HAP-1 (cell line): ENCODE data around the gene GLP1R.

Experiments used
- DNase-seq, 2 experiments: peaks; one replicate each; pipeline ENCODE4 v3.0.0-alpha.2; 2016 to 2020; ENCODE audit warnings: low spot score in 2 of 2
- H3K27me3 ChIP-seq: fragments of 250-450 bp; sonication (Bioruptor Pico); 2 replicates; pipeline ENCODE4 v1.5.1; 2020; ENCODE audit warnings: low read depth, mild to moderate bottlenecking, moderate library complexity
- H3K36me3 ChIP-seq: fragments of 250-450 bp; sonication (Bioruptor Pico); replicated peaks from 2 replicates; pipeline ENCODE4 v1.5.1; 2020; ENCODE audit warnings: mild to moderate bottlenecking
- H3K4me1 ChIP-seq: fragments of 250-450 bp; sonication (Bioruptor Pico); 2 replicates; pipeline ENCODE4 v1.5.1; 2020; ENCODE audit warnings: mild to moderate bottlenecking
- H3K4me3 ChIP-seq: fragments of 250-450 bp; sonication (Bioruptor Pico); 2 replicates; pipeline ENCODE4 v1.5.1; 2020; ENCODE audit warnings: mild to moderate bottlenecking, moderate library complexity
- H3K9me3 ChIP-seq: fragments of 250-450 bp; sonication (Bioruptor Pico); 2 replicates; pipeline ENCODE4 v1.5.1; 2020; ENCODE audit warnings: mild to moderate bottlenecking, moderate library complexity
- in situ Hi-C: fragments of 300-500 bp; cut with MboI; formaldehyde crosslinking; loops from 3 replicates; pipeline ENCODE4 v1.14.3; 2020; ENCODE audit warnings: low sequenced_read_pairs, inconsistent platforms, mixed read lengths

The GLP1R gene

DNA sequence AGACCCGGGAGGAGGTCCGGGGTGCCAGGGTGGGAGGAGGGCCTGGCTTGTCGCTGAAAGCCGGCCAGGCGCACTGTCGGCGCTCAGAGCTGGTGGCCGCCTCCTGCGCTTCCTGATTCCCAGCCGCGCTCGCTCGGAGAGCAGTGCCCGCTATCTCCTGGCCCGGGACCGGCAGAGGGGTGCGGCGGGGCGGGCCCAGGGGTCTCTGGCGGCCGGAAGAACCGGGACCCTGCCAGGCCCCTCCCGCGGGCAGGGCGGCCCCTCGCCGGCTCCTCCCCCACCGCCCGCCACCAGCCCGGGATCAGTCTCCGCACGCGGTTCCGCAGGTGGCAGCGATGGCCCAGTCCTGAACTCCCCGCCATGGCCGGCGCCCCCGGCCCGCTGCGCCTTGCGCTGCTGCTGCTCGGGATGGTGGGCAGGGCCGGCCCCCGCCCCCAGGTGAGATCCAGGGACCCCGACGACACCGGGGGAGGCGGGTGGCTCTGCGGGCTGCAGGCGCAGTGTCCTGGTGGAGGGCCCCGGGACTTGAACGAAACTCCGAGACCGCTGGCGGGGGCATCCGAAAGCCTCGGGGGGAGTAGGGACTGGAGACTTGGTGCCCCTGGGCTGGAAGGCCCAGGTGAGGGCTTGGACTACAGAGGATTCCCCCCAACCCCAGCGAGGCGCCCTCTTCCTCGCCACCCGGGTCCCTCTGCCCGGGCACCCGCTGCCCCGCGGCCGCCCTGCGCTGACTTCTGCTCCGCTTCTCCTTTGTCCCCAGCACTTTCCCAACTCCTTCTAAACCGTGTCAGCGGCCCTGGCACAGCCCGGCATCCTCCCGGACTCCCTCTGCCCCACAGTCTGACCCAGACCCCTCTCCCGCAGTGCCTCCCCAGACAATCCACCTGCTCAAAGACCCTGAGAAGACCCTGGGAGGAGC lies at the start of gene GLP1R:
Gene GLP1R, plus strand, starts transcription at position 301 of the 919 bp plus-strand sequence. Its CDS starts 60 bp downstream, at position 361.
- Histone ChIP-seq H3K4me3 (peak within 1 kb of the TSS; percentile 45), H3K36me3 (no peaks in the 10 kb centered on the region), H3K27me3 (no peaks in the 10 kb centered on the region), H3K4me1 (no peaks in the 10 kb centered on the region), H3K9me3 (no peaks in the 10 kb centered on the region)
- peak; percentile 3 to 67 for DNase-seq
- in situ Hi-C loops, result no loop called here

DNA sequence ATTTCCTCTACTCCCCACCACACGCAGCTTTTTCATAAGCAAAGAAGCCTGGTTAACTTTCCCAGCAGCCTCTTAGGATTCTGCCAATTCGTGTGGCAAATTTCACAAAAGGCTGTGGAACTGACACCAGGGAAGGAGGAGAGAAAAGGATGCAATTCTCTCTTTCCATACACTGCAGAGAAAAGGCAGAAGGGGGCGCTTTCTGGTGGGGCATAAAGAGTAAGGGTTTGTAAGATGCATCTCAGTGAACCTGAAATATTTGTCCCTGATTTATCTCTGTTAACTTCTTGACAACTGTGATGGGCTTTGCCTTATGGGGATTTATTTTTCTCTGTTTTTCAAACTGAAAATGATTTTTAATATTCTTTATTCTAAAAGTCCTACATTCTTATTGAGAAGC lies 45.5 kb upstream of the GLP1R start:
- Histone ChIP-seq H3K36me3 (no peaks in the 10 kb centered on the region), H3K4me3 (no peak overlapping the region), H3K9me3 (no peaks in the 10 kb centered on the region), H3K4me1 (no peaks in the 10 kb centered on the region), H3K27me3 (peaks cover 22% of the 10 kb centered on the region)
- DNase-seq, result peak in 1 of 2 experiments; percentile 17
- in situ Hi-C loops, result loop anchor here (10.0 kb wide), 1 partner anchor 302 kb away; no protein-coding TSS in a partner anchor

DNA sequence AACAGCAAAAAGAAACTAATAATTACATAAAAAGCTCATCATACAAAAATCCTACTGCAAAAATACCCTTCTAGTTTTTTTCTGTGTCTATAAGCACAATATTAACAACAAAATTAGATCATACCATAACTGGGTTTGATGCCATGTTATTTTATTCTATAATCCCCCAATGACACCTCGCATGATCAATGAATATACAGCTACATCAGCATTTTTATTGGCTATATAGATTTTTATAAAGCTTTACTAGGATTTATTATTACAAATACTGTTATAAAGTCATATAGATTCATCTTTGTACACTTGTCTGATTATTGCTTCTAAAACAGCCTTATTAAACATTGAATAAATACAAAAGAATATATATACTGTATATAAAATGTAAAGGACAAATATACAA lies 45.1 kb upstream of the GLP1R start:
- DNase-seq, result no peak
- Histone ChIP-seq H3K4me3 (no peak overlapping the region), H3K4me1 (no peaks in the 10 kb centered on the region), H3K27me3 (peaks cover 20% of the 10 kb centered on the region), H3K36me3 (no peaks in the 10 kb centered on the region), H3K9me3 (no peaks in the 10 kb centered on the region)
- in situ Hi-C loops, result loop anchor here (10.0 kb wide), 1 partner anchor 301 kb away; no protein-coding TSS in a partner anchor

DNA sequence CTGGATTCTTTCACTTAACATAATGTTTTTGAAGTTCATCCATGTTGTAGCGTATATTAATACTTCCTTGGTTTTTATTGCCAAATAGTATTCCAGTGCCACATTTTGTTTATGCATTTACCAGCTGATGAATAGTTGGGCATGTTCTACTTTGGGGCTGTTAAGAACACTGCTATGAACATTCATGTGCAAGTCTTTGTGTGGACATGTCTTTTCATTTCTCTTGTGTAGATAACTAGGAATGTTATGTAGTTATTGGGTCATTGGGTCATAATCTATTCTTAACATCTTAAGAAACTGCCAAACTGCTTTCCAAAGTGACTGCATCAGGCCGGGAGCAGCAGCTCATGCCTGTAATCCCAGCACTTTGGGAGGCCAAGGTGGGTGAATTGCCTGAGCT lies 43.8 kb upstream of the GLP1R start:
- Histone ChIP-seq H3K4me3 (no peak overlapping the region), H3K36me3 (no peaks in the 10 kb centered on the region), H3K27me3 (peaks cover 13% of the 10 kb centered on the region), H3K4me1 (no peaks in the 10 kb centered on the region), H3K9me3 (no peaks in the 10 kb centered on the region)
- DNase-seq, result no peak
- in situ Hi-C loops, result loop anchor here (10.0 kb wide), 1 partner anchor 300 kb away; no protein-coding TSS in a partner anchor

DNA sequence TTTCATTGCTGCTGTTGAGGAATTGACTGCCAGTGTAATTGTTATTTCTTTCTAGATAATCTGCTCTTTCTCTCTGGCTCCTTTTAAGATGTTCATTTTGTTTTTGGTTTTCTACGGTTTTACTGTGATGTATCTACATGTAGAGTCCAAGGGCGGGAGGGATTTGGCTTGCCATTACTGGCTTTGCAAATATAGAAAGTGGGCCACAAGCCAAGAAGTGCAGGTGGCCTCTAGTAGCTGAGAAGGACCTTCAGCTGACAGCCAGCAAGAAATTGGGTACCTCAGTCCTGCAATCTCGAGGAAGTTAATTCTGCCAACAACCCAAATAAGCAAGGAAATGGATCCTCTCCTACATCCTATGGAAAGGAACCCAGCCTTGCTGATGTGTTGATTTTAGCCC lies 42.8 kb upstream of the GLP1R start:
- in situ Hi-C loops, result loop anchor here (10.0 kb wide), 1 partner anchor 299 kb away; no protein-coding TSS in a partner anchor
- no peak for DNase-seq
- Histone ChIP-seq H3K9me3 (no peaks in the 10 kb centered on the region), H3K27me3 (peaks cover 6% of the 10 kb centered on the region; the same call in 1 of the 2 replicates), H3K4me1 (no peaks in the 10 kb centered on the region), H3K4me3 (no peak overlapping the region), H3K36me3 (no peaks in the 10 kb centered on the region)

DNA sequence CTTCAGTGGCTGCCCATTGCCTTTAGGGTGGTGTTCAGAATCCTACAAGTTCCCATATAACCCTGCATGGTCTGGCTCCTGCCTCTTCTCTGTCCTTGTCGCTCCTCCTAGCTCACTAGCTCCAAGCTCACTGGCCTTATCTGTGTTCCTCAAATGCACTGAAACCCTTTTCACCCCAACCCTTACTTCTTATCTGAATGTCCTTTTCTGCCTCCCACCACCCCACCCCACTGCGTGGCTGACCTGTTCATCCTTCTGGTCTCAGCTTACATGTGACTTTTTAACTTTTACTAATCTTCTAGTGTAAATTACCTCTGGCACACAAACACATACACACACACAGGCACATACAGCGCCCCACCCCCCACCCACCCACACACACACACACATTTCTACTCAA lies 41.0 kb upstream of the GLP1R start:
- Histone ChIP-seq H3K4me3 (no peak overlapping the region), H3K36me3 (no peaks in the 10 kb centered on the region), H3K4me1 (no peaks in the 10 kb centered on the region), H3K9me3 (no peaks in the 10 kb centered on the region), H3K27me3 (peaks cover 3% of the 10 kb centered on the region; the same call in 1 of the 2 replicates)
- no peak for DNase-seq
- in situ Hi-C loops, result loop anchor here (10.0 kb wide), 1 partner anchor 297 kb away; no protein-coding TSS in a partner anchor

DNA sequence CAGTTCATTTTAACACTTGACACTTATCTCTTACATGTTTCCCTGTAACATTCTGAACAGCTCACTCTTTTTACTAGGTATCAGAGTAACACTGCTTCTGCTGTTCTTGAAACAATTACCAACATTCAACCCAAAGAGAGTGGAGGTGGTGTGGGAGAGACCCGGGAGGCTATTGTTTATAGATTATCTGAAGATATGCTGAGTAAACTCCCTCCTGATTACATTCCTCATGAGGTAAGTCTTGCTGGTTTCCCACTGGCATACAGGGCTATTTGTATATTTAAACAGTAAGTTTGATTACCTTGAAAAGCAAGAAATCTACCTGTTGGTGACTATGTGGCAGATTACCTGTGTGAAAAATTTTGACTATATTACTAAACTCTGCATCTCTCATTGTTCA lies 39.8 kb upstream of the GLP1R start:
- no peaks in the 10 kb centered on the region for H3K9me3 ChIP-seq
- in situ Hi-C loops, result loop anchor here (10.0 kb wide), 1 partner anchor 296 kb away; no protein-coding TSS in a partner anchor
- no peaks in the 10 kb centered on the region for H3K36me3 ChIP-seq
- H3K4me3 ChIP-seq, result no peak overlapping the region
- H3K4me1 ChIP-seq, result no peaks in the 10 kb centered on the region
- DNase-seq, result no peak
- peaks cover 8% of the 10 kb centered on the region for H3K27me3 ChIP-seq

DNA sequence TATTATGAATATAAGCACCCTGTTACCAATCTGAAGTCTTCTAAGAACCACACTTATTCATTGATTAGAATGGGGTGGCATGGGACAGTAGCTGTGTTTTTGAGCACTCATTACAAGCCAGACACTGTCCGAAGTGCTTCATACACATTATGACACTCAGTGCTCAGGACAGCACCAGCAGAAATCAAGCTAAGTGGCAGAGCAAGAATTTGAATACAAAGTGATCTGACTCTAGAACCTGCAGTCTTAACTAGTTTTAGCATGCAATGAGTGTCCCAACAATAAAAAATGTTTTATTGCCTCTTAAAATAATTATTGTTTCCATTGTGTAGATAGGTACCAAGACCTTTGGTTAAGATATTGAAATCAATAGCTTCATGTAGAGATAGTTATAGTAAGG lies 39.1 kb upstream of the GLP1R start:
- Histone ChIP-seq H3K27me3 (peaks cover 8% of the 10 kb centered on the region), H3K36me3 (no peaks in the 10 kb centered on the region), H3K9me3 (no peaks in the 10 kb centered on the region), H3K4me1 (no peaks in the 10 kb centered on the region), H3K4me3 (no peak overlapping the region)
- DNase-seq, result no peak
- in situ Hi-C loops, result loop anchor here (10.0 kb wide), 1 partner anchor 295 kb away; no protein-coding TSS in a partner anchor

DNA sequence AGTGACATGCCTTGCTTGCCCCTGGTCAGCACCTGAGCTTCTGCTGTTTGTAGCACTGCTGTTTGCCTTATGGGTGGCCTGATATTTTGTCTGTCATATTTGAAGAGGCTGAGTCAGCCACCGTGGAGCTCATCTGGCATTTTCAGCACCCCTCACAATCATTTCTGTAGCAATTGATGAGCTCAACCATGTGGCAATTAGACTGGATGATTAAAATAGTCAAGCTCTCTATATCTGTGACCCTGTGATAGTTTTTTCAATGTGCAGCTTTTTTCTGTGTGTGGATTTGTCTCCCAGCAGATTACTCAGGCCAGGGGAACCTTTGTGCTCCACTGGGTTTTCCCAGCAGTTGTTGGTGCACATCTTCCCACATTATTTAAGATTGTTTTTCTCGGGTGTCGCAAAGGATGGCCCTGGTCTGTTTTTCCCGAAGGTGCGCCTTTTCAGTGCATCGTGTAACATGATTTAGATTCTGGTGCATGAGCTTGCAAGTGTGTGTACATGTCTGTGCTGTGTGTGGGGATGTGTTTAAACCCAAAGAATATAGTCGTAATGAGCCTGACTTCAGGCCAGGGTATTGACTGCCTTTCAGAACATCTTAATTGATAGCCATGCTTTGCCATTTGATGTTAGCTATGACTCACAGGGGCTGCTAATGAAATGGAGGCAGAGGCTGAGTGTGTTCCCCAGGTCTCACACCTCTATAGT lies 31.6 kb upstream of the GLP1R start:
- in situ Hi-C loops, result no loop called here
- H3K4me1 ChIP-seq, result no peaks in the 10 kb centered on the region
- H3K4me3 ChIP-seq, result no peak overlapping the region
- no peaks in the 10 kb centered on the region for H3K9me3 ChIP-seq
- H3K36me3 ChIP-seq, result no peaks in the 10 kb centered on the region
- no peak for DNase-seq
- H3K27me3 ChIP-seq, result peaks cover 5% of the 10 kb centered on the region

DNA sequence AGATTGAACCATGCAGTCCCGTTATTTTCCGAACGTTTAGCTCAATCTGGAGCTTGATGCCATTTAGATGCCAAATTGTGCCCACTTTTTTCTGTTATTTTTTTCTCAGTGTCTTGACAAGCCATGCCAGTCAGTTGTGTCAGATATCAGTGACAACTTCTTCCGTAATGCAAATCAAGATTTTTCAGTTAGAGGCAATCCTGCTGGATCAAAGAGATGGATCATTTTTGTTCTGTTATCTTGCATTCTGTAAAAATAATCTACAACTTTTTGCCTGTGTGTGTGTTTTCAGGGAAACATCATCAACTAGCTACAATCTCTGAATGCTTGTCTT lies 31.1 kb upstream of the GLP1R start:
- no peak for DNase-seq
- H3K27me3 ChIP-seq, result peaks cover 5% of the 10 kb centered on the region
- no peak overlapping the region for H3K4me3 ChIP-seq
- in situ Hi-C loops, result no loop called here
- no peaks in the 10 kb centered on the region for H3K4me1 ChIP-seq
- no peaks in the 10 kb centered on the region for H3K36me3 ChIP-seq
- H3K9me3 ChIP-seq, result no peaks in the 10 kb centered on the region

DNA sequence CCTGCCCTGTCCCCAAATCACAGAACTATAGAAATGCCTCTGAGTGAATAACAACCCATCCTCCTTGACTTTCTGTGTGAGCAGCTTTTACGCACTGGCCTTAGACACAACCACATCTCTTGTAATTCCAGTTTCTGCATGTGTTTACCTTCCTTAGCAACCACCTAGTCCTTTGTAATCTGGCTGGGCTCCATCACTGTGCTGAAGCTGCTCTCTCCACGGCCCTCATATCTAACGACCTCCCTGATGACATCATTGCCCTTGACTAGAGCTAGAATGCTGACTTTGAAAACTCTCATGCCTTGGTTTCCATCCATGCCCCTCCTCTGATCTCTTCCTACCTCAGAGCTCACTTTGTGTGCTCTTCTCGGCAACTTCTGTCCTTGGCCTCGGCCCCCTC lies 30.5 kb upstream of the GLP1R start:
- Histone ChIP-seq H3K4me3 (no peak overlapping the region), H3K27me3 (peaks cover under 1% of the 10 kb centered on the region; the same call in 1 of the 2 replicates), H3K9me3 (no peaks in the 10 kb centered on the region), H3K4me1 (no peaks in the 10 kb centered on the region), H3K36me3 (no peaks in the 10 kb centered on the region)
- in situ Hi-C loops, result no loop called here
- DNase-seq, result no peak

DNA sequence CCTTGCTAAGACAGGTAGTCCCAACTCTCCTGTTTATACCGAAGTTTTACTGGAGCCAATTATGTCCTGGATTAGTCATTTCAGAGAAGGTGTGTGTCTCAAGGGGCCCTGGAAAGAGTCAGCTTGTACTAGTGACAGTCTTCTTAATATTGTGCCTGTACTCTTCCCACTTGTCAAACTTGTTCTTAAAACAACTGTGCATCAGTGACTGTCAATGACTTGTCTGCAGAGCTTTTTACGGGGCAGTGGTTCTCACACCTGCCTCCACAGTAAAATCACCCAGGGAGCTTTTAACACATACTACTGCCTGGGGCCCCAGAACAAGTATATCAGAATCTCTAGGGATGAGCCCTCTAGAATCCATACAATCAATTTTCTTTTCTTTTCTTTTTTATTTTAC lies 28.4 kb upstream of the GLP1R start:
- Histone ChIP-seq H3K4me3 (no peak overlapping the region), H3K27me3 (peaks cover 10% of the 10 kb centered on the region; the same call in 1 of the 2 replicates), H3K4me1 (no peaks in the 10 kb centered on the region), H3K36me3 (no peaks in the 10 kb centered on the region), H3K9me3 (no peaks in the 10 kb centered on the region)
- in situ Hi-C loops, result no loop called here
- no peak for DNase-seq

DNA sequence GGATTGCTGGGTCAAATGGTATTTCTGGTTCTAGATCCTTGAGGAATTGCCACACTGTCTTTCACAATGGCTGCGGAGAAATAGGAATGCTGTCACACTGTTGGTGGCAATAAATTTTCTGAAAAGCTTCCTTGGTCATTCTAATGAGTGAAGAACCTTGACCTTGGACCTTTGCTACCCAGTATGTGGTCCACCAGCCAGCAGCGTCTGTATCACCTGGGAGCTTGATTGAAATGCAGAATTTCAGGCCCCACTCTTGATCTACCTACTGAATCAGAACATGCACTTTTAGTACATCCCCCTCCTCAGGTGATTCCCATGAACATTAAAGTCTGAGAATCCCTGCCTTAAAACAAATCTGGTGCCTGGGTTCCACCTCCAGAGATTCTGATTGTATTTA lies 27.5 kb upstream of the GLP1R start:
- Histone ChIP-seq H3K9me3 (no peaks in the 10 kb centered on the region), H3K4me1 (no peaks in the 10 kb centered on the region), H3K4me3 (no peak overlapping the region), H3K36me3 (no peaks in the 10 kb centered on the region), H3K27me3 (peaks cover 10% of the 10 kb centered on the region; the same call in 1 of the 2 replicates)
- DNase-seq, result no peak
- in situ Hi-C loops, result no loop called here

DNA sequence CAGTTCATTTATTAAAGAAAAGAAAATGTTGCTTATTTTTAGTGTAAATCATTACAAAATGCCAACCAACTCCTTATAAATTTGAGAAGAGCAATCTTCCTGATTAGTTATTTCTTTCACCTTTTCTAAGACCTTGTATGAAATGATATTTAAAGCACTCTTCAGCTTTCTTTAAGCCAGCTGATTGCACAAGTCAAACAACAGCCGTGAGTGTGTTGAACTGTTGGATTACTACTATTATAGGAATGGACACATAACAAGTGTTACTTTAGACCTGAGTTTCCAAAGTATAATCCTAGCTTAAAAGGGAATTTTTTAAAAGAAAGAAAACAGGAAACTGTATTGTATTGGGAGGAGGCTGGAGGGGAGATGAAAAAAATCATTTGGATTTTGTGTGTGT lies 26.8 kb upstream of the GLP1R start:
- in situ Hi-C loops, result no loop called here
- no peaks in the 10 kb centered on the region for H3K36me3 ChIP-seq
- peaks cover 10% of the 10 kb centered on the region; the same call in 1 of the 2 replicates for H3K27me3 ChIP-seq
- DNase-seq, result no peak
- H3K4me1 ChIP-seq, result no peaks in the 10 kb centered on the region
- H3K4me3 ChIP-seq, result no peak overlapping the region
- no peaks in the 10 kb centered on the region for H3K9me3 ChIP-seq
